ENCODE measurements around the gene CAMK4.

The CAMK4 gene

GRCh38 chr5:111507276-111507675, 283.1 kb downstream of the CAMK4 start:
- no peak for DNase-seq

- DNase-seq = no peak
Measured at GRCh38 chr5:111509119-111509518, 284.9 kb downstream of the CAMK4 start.

GRCh38 chr5:111511174-111511830, 287.1 kb downstream of the CAMK4 start:
- DNase-seq = no peak

- no peak for DNase-seq
Measured at GRCh38 chr5:111511831-111512374, 287.7 kb downstream of the CAMK4 start.

- DNase-seq = peak; percentile 94
Measured at GRCh38 chr5:111512375-111513130, 288.4 kb downstream of the CAMK4 start, which contains the start of gene STARD4. Gene STARD4 (minus strand): TSS chr5:111512535. CDS start chr5:111507433, 5,102 bp downstream.

GRCh38 chr5:111513131-111513520, 288.9 kb downstream of the CAMK4 start:
- no peak for DNase-seq

GRCh38 chr5:111514087-111514486, 289.9 kb downstream of the CAMK4 start:
- DNase-seq = no peak

- DNase-seq = no peak
Measured at GRCh38 chr5:111517853-111518501, 293.8 kb downstream of the CAMK4 start.

GRCh38 chr5:111518777-111519176, 294.6 kb downstream of the CAMK4 start:
- no peak for DNase-seq

GRCh38 chr5:111520908-111521307, 296.7 kb downstream of the CAMK4 start:
- no peak for DNase-seq

- DNase-seq = no peak
Measured at GRCh38 chr5:111528056-111528455, 303.9 kb downstream of the CAMK4 start.

GRCh38 chr5:111530298-111530740, 306.1 kb downstream of the CAMK4 start:
- peak; percentile 77 for DNase-seq

- DNase-seq = no peak
Measured at GRCh38 chr5:111532886-111533582, 308.9 kb downstream of the CAMK4 start.

- no peak for DNase-seq
Measured at GRCh38 chr5:111535879-111536549, 311.8 kb downstream of the CAMK4 start.

GRCh38 chr5:111537141-111538024, 313.2 kb downstream of the CAMK4 start:
- no peak for DNase-seq
